ENCODE results near the gene TBC1D2B. TPM values are rescaled to one million over a fixed set of nuclear protein-coding genes. Genes with fewer than 3 reads are reported as not detected.

Gene TBC1D2B
- total RNA-seq (2013) = 37.2 TPM
- polyA plus RNA-seq = 10 to 100 TPM in 1 of 3 donors, 1 to 10 TPM in 2; 5.9 to 53.3 (median 6.2) TPM
- polyA minus RNA-seq = 26.0 and 31.1 TPM in 2 replicates
- total RNA-seq = 41.1 to 60.4 (median 48.1) reads per million in 11 experiments

- Mint-ChIP-seq H3K9me3 (peaks cover 0 to 2% (median 0%) of the 10 kb centered on the region in 7 donors), H3K27ac (peak within 1 kb of the TSS; percentile 77 to 90 (median 89)), H3K4me3 (peak within 1 kb of the TSS; percentile 91 to 99), H3K27me3 (ENCODE audit: low read depth in 3 of 3) (no peaks in the 10 kb centered on the region), H3K4me1 (peaks cover 46% of the 10 kb centered on the region), H3K36me3 (peaks cover 7 to 8% of the 10 kb centered on the region in 2 donors)
- H3K4me3 ChIP-seq (replicated peaks in 1 of 3; ENCODE audit: low read depth in 2 of 3, low read length in 3 of 3) = peak within 1 kb of the TSS; percentile 83 to 97 (median 93)
- H3K4me2 ChIP-seq (replicated peaks; ENCODE audit: extremely low read depth, low read length, poor library complexity, severe bottlenecking) = peak within 1 kb of the TSS; percentile 99
- H3K27me3 ChIP-seq (ENCODE audit: control insufficient read depth in 2 of 2, insufficient read depth in 2 of 2, low read length in 2 of 2) = no peaks in the 10 kb centered on the region
- peaks cover 24% of the 10 kb centered on the region for H4K20me1 ChIP-seq (ENCODE audit: insufficient read depth, low read length)
- H3K4me1 ChIP-seq (ENCODE audit: control insufficient read depth in 1 of 2, insufficient read depth in 2 of 2, low read length in 2 of 2) = peaks cover 44 to 65% of the 10 kb centered on the region in 2 donors
- intact Hi-C loops (cut with micrococcal nuclease) = no loop called here
- H2AFZ ChIP-seq (ENCODE audit: insufficient read depth, low read depth, low read length, poor library complexity, severe bottlenecking) = peak within 1 kb of the TSS; percentile 85
- DNase-seq = peak in 2 of 3 donors; percentile 36 to 47
- no peaks in the 10 kb centered on the region for H3K9me3 ChIP-seq (replicated peaks in 1 of 2; ENCODE audit: control insufficient read depth in 1 of 2, insufficient read depth in 1 of 2, low read length in 2 of 2)
- H3K9ac ChIP-seq (ENCODE audit: insufficient read depth, low read length, poor library complexity, severe bottlenecking) = peak within 1 kb of the TSS; percentile 78
- H3K79me2 ChIP-seq (ENCODE audit: insufficient read depth, low read length) = peaks cover 56% of the 10 kb centered on the region
- WGBS (ENCODE audit: insufficient coverage) = 0% methylated on average over 99 of the region's 104 CpGs
- peak within 1 kb of the TSS; percentile 52 to 82 for H3K27ac ChIP-seq (ENCODE audit: low read depth in 1 of 2, low read length in 2 of 2)
- no peaks in the 10 kb centered on the region for H3K36me3 ChIP-seq (replicated peaks in 1 of 2; ENCODE audit: control insufficient read depth in 1 of 2, insufficient read depth in 2 of 2, low read length in 2 of 2)
- no peak for TF ChIP-seq CTCF (IDR thresholded peaks at IDR 0.05)
Observed at GRCh38 chr15:78077053-78077870, at the start of gene TBC1D2B. TBC1D2B (minus strand) TSS chr15:78077711; CDS start chr15:78077652, 59 bp downstream.

GRCh38 chr15:78125267-78125666 is 47.8 kb upstream of the TBC1D2B start:
- DNase-seq = no peak
- intact Hi-C loops (cut with micrococcal nuclease) = loop anchor here in 1 of 2 donors (5.0 kb wide), 2 partner anchors 72 to 117 kb away; no protein-coding TSS in a partner anchor
- Histone ChIP-seq H3K4me3 (replicated peaks in 1 of 3; ENCODE audit: low read depth in 2 of 3, low read length in 3 of 3) (no peak overlapping the region), H3K27ac (ENCODE audit: low read depth in 1 of 2, low read length in 2 of 2) (no peak overlapping the region), H4K20me1 (ENCODE audit: insufficient read depth, low read length) (no peaks in the 10 kb centered on the region), H3K79me2 (ENCODE audit: insufficient read depth, low read length) (no peaks in the 10 kb centered on the region), H3K9ac (ENCODE audit: insufficient read depth, low read length, poor library complexity, severe bottlenecking) (no peak overlapping the region), H3K9me3 (replicated peaks in 1 of 2; ENCODE audit: control insufficient read depth in 1 of 2, insufficient read depth in 1 of 2, low read length in 2 of 2) (no peaks in the 10 kb centered on the region), H2AFZ (ENCODE audit: insufficient read depth, low read depth, low read length, poor library complexity, severe bottlenecking) (no peak overlapping the region), H3K4me2 (replicated peaks; ENCODE audit: extremely low read depth, low read length, poor library complexity, severe bottlenecking) (no peak overlapping the region), H3K36me3 (replicated peaks in 1 of 2; ENCODE audit: control insufficient read depth in 1 of 2, insufficient read depth in 2 of 2, low read length in 2 of 2) (no peaks in the 10 kb centered on the region), H3K27me3 (ENCODE audit: control insufficient read depth in 2 of 2, insufficient read depth in 2 of 2, low read length in 2 of 2) (peaks cover 0 to 1% of the 10 kb centered on the region in 2 donors), H3K4me1 (ENCODE audit: control insufficient read depth in 1 of 2, insufficient read depth in 2 of 2, low read length in 2 of 2) (no peaks in the 10 kb centered on the region)
- Mint-ChIP-seq H3K36me3 (no peaks in the 10 kb centered on the region), H3K27ac (no peak overlapping the region), H3K27me3 (ENCODE audit: low read depth in 3 of 3) (peaks cover 4 to 7% (median 6%) of the 10 kb centered on the region in 3 donors), H3K4me3 (no peak overlapping the region), H3K4me1 (peaks cover 6% of the 10 kb centered on the region), H3K9me3 (peaks cover 0 to 4% (median 0%) of the 10 kb centered on the region in 7 donors)
- TF ChIP-seq CTCF (IDR thresholded peaks at IDR 0.05) = no peak
- WGBS (ENCODE audit: insufficient coverage) = no CpG with 5 or more reads among the region's 3 CpGs

Data from CD14-positive monocyte (primary cell).